CD14-positive monocyte (primary cell): ENCODE measurements around the gene CTBS. TPM values are rescaled to one million over a fixed set of nuclear protein-coding genes. Genes with fewer than 3 reads are reported as not detected.
A peak's percentile ranks its signal among the peaks of the same experiment; 100 is the strongest.

Source experiments
- DNase-seq, 3 donors: peaks; one replicate each; pipeline ENCODE4 v3.0.0-alpha.2; 2011 to 2022
- H2AFZ ChIP-seq: 2 replicates; pipeline ENCODE4 v1.6.0; 2012; ENCODE audit warnings: mild to moderate bottlenecking, low read depth, low read length, inconsistent platforms; ENCODE audit not compliant: insufficient read depth, poor library complexity, severe bottlenecking
- H3K27ac ChIP-seq, 2 donors: 1 replicate in 1 of 2; 2 replicates in 1 of 2; pipeline ENCODE4 v1.5.1; 2012 to 2013; ENCODE audit warnings: low read length in 2 of 2, control low read depth in 1 of 2, inconsistent platforms in 1 of 2, low read depth in 1 of 2, mild to moderate bottlenecking in 1 of 2
- H3K27me3 ChIP-seq, 2 donors: one replicate each; pipeline versions ENCODE4 v1.6.0 to v1.6.1; 2011 to 2013; ENCODE audit warnings: low read length in 2 of 2; ENCODE audit not compliant: control insufficient read depth in 2 of 2, insufficient read depth in 2 of 2
- H3K36me3 ChIP-seq, 2 donors: replicated peaks in 1 of 2; 1 replicate in 1 of 2; 2 replicates in 1 of 2; pipeline versions ENCODE4 v1.5.1 to v1.6.1; 2012 to 2013; ENCODE audit warnings: low read length in 2 of 2, control low read depth in 1 of 2, inconsistent platforms in 1 of 2, mild to moderate bottlenecking in 1 of 2; ENCODE audit not compliant: insufficient read depth in 2 of 2, control insufficient read depth in 1 of 2
- H3K4me1 ChIP-seq, 2 donors: 1 replicate in 1 of 2; 2 replicates in 1 of 2; pipeline versions ENCODE4 v1.5.1 to v1.6.1; 2012 to 2013; ENCODE audit warnings: low read length in 2 of 2, control low read depth in 1 of 2, inconsistent platforms in 1 of 2, mild to moderate bottlenecking in 1 of 2, moderate library complexity in 1 of 2; ENCODE audit not compliant: insufficient read depth in 2 of 2, control insufficient read depth in 1 of 2
- H3K4me2 ChIP-seq: replicated peaks from 2 replicates; pipeline ENCODE3; 2012; ENCODE audit warnings: low read length, moderate library complexity, mild to moderate bottlenecking; ENCODE audit not compliant: poor library complexity, severe bottlenecking; ENCODE audit errors: extremely low read depth
- H3K4me3 ChIP-seq, 3 experiments: fragments of 200-600 bp in 1 of 3; sonication (generic) in 1 of 3; replicated peaks in 1 of 3; 1 replicate in 2 of 3; 2 replicates in 1 of 3; pipeline ENCODE4 v1.5.1; 2011 to 2013; ENCODE audit warnings: low read length in 3 of 3, mild to moderate bottlenecking in 3 of 3, control low read depth in 2 of 3, low read depth in 2 of 3, inconsistent platforms in 1 of 3, moderate library complexity in 1 of 3
- H3K79me2 ChIP-seq: 2 replicates; pipeline ENCODE4 v1.6.0; 2012; ENCODE audit warnings: mild to moderate bottlenecking, control low read depth, inconsistent platforms, low read length, moderate library complexity; ENCODE audit not compliant: insufficient read depth
- H3K9ac ChIP-seq: 2 replicates; pipeline ENCODE4 v1.6.0; 2017; ENCODE audit warnings: low read length, mild to moderate bottlenecking; ENCODE audit not compliant: insufficient read depth, poor library complexity, severe bottlenecking
- H3K9me3 ChIP-seq, 2 donors: replicated peaks in 1 of 2; 1 replicate in 1 of 2; 2 replicates in 1 of 2; pipeline versions ENCODE4 v1.5.1 to v1.6.1; 2012 to 2013; ENCODE audit warnings: low read length in 2 of 2, control low read depth in 1 of 2; ENCODE audit not compliant: control insufficient read depth in 1 of 2, insufficient read depth in 1 of 2
- H4K20me1 ChIP-seq: 2 replicates; pipeline ENCODE4 v1.6.0; 2012; ENCODE audit warnings: mild to moderate bottlenecking, low read length, control low read depth, moderate library complexity; ENCODE audit not compliant: insufficient read depth
- H3K27ac Mint-ChIP-seq, 7 donors: one replicate each; pipeline ENCODE4 v1.8.0; 2020; ENCODE audit warnings: mild to moderate bottlenecking in 7 of 7, mixed read lengths in 7 of 7, moderate library complexity in 6 of 7, inconsistent platforms in 2 of 7
- H3K27me3 Mint-ChIP-seq, 3 donors: one replicate each; pipeline ENCODE4 v1.8.0; 2021 to 2022; ENCODE audit warnings: low read depth in 3 of 3, mild to moderate bottlenecking in 3 of 3, mixed read lengths in 3 of 3, moderate library complexity in 3 of 3, inconsistent platforms in 1 of 3
- H3K36me3 Mint-ChIP-seq, 2 donors: one replicate each; pipeline ENCODE4 v1.8.0; 2020; ENCODE audit warnings: mixed read lengths in 2 of 2, inconsistent platforms in 1 of 2, mild to moderate bottlenecking in 1 of 2
- H3K4me1 Mint-ChIP-seq: one replicate; pipeline ENCODE4 v1.8.0; 2020; ENCODE audit warnings: mild to moderate bottlenecking, mixed read lengths
- H3K4me3 Mint-ChIP-seq, 2 donors: one replicate each; pipeline ENCODE4 v1.8.0; 2020; ENCODE audit warnings: mild to moderate bottlenecking in 2 of 2, mixed read lengths in 2 of 2, moderate library complexity in 1 of 2
- H3K9me3 Mint-ChIP-seq, 7 donors: one replicate each; pipeline ENCODE4 v1.8.0; 2020 to 2022; ENCODE audit warnings: mixed read lengths in 7 of 7, mild to moderate bottlenecking in 6 of 7, moderate library complexity in 6 of 7, inconsistent platforms in 2 of 7
- WGBS: methylation state at CpG from one replicate; pipeline ENCODE4 v1.1.5; 2013; ENCODE audit warnings: missing lambda C conversion rate; ENCODE audit not compliant: insufficient coverage; 5-methylcytosine and 5-hydroxymethylcytosine counted together
- intact Hi-C, 2 donors: fragments of 100-400 bp; cut with micrococcal nuclease; formaldehyde crosslinking; loops; one replicate each; pipeline versions ENCODE4 v1.15.0 to v1.15.1; 2023
- polyA plus RNA-seq, 3 donors: library from polyadenylated mRNA; depleted of rRNA in 1 of 3; unstranded in 2 of 3; stranded (reverse) in 1 of 3; fragments of 300-500 nt in 2 of 3; fragments of >200 nt in 1 of 3; fragmentation: Illumina TruSeq in 2 of 3; gene quantifications; 1 replicate in 2 of 3; 2 replicates in 1 of 3; pipeline ENCODE4 v1.2.3, GENCODE V29; 2012 to 2021
- TF ChIP-seq, protein P1 (sequence below): fragments of 200-600 bp; IDR thresholded peaks from one replicate; pipeline ENCODE4 v1.8.0; 2022; ENCODE audit warnings: antibody characterized with exemption, mild to moderate bottlenecking

CTBS gene
- polyA plus RNA-seq, 3 donors = 29.2 to 62.2 (median 44.8) TPM

DNA sequence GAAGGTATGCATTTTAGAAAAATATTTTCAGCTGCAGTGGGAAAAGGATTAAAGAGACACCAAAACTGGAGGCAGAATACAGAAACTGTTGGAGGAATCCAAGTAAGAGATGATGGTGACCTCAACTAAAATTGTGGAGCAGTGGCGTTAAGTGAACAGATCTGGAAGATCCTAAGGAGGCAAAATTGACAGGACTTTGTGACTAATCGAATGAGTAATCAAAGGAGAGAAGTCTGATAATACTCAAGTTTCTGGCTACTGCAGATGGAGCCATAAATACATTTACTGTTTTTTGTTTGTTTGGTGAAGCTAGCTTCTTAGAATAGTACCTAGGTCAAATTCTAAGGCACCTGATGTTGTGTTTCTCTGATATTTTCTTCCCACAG is 3.1 kb downstream of the CTBS start:
- H3K36me3 Mint-ChIP-seq = peaks cover 43 to 51% of the 10 kb centered on the region in 2 donors
- Histone ChIP-seq H3K36me3 (peaks cover 39 to 44% of the 10 kb centered on the region in 2 donors), H2AFZ (no peak overlapping the region), H3K9me3 (no peaks in the 10 kb centered on the region), H3K79me2 (peaks cover 86% of the 10 kb centered on the region), H3K4me2 (no peak overlapping the region), H4K20me1 (peaks cover 23% of the 10 kb centered on the region), H3K4me3 (no peak overlapping the region), H3K27me3 (no peaks in the 10 kb centered on the region), H3K4me1 (peaks cover 26 to 41% of the 10 kb centered on the region in 2 donors), H3K27ac (peak overlapping the region in 1 of 2 donors; percentile 10), H3K9ac (no peak overlapping the region)
- peak overlapping the region in 3 of 7 donors; percentile 17 to 79 (median 51) for H3K27ac Mint-ChIP-seq
- TF ChIP-seq, protein P1, sequence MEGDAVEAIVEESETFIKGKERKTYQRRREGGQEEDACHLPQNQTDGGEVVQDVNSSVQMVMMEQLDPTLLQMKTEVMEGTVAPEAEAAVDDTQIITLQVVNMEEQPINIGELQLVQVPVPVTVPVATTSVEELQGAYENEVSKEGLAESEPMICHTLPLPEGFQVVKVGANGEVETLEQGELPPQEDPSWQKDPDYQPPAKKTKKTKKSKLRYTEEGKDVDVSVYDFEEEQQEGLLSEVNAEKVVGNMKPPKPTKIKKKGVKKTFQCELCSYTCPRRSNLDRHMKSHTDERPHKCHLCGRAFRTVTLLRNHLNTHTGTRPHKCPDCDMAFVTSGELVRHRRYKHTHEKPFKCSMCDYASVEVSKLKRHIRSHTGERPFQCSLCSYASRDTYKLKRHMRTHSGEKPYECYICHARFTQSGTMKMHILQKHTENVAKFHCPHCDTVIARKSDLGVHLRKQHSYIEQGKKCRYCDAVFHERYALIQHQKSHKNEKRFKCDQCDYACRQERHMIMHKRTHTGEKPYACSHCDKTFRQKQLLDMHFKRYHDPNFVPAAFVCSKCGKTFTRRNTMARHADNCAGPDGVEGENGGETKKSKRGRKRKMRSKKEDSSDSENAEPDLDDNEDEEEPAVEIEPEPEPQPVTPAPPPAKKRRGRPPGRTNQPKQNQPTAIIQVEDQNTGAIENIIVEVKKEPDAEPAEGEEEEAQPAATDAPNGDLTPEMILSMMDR = no peak
- H3K4me1 Mint-ChIP-seq = peaks cover 49% of the 10 kb centered on the region
- peaks cover 0 to 5% (median 0%) of the 10 kb centered on the region in 7 donors for H3K9me3 Mint-ChIP-seq
- H3K4me3 Mint-ChIP-seq = no peak overlapping the region
- intact Hi-C loops = loop anchor here (5.0 to 10.0 kb wide), 5 partner anchors 64 to 704 kb away; partner anchors contain the start of genes SSX2IP (in 2 of the 2), BCL10 (in 1 of the 2), GNG5 (in 1 of the 2) and SPATA1 (in 1 of the 2)
- H3K27me3 Mint-ChIP-seq = peaks cover 0 to 2% (median 0%) of the 10 kb centered on the region in 3 donors
- WGBS = 86% methylated on average over 1 of the region's 2 CpGs
- DNase-seq = peak in 2 of 3 donors; percentile 17 to 32

DNA sequence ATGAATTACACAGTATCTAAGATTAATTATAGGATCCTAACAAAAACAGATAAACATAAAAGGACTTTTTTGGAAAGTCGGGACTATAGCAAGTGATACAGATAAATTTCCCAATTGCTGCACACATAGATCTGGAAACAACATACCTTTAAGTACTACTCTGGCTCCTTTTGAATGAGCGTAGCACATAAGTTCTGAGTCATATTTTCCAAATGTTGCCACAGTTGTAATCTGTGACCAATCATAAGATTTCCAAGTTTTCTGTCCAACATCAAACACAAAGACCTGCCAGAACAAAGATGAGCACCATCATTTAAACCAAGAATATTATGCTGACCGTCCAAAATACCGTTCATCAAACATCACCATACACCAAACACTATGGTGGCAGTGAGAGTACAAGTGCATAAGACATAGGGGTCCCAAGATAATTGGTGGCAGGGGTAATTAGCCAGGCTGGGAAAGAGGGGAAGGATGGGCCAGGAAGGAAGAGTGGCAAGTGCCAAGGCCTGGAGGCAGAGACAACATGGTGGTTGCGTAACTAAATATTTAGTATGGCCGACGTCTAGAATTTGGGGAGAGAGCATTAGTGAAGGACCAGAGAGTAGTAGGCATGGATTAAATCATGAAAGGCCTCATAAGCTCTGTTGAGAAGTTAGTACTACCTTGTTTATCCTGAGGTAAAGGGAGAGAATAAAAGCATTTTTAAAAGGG is 3.6 kb downstream of the CTBS start:
- H3K4me3 Mint-ChIP-seq = no peak overlapping the region

More for the DNA sequence above, 3.6 kb downstream of the CTBS start:
- TF ChIP-seq, protein P1 = no peak
- peaks cover 49% of the 10 kb centered on the region for H3K4me1 Mint-ChIP-seq
- H4K20me1 ChIP-seq = peaks cover 25% of the 10 kb centered on the region
- H3K9me3 Mint-ChIP-seq = peaks cover 0 to 5% (median 0%) of the 10 kb centered on the region in 7 donors
- H3K79me2 ChIP-seq = peaks cover 84% of the 10 kb centered on the region
- intact Hi-C loops = loop anchor here (5.0 to 10.0 kb wide), 5 partner anchors 63 to 704 kb away; partner anchors contain the start of genes SSX2IP (in 2 of the 2), BCL10 (in 1 of the 2), GNG5 (in 1 of the 2) and SPATA1 (in 1 of the 2)
- peaks cover 0 to 2% (median 0%) of the 10 kb centered on the region in 3 donors for H3K27me3 Mint-ChIP-seq
- peak overlapping the region in 4 of 7 donors; percentile 17 to 54 (median 40) for H3K27ac Mint-ChIP-seq
- H3K36me3 ChIP-seq = peaks cover 44 to 47% of the 10 kb centered on the region in 2 donors
- H3K9me3 ChIP-seq = no peaks in the 10 kb centered on the region
- peaks cover 43 to 51% of the 10 kb centered on the region in 2 donors for H3K36me3 Mint-ChIP-seq
- DNase-seq = no peak
- no peak overlapping the region for H3K4me2 ChIP-seq
- no peaks in the 10 kb centered on the region for H3K27me3 ChIP-seq
- no peak overlapping the region for H2AFZ ChIP-seq
- no peak overlapping the region for H3K4me3 ChIP-seq
- no peak overlapping the region for H3K9ac ChIP-seq
- H3K4me1 ChIP-seq = peaks cover 26 to 41% of the 10 kb centered on the region in 2 donors
- peak overlapping the region in 1 of 2 donors; percentile 10 for H3K27ac ChIP-seq
- 68% methylated on average over 5 of the region's 7 CpGs for WGBS
